ENCODE measurements around the gene SPATA20. TPM values are rescaled to one million over a fixed set of nuclear protein-coding genes. Genes with fewer than 3 reads are reported as not detected.

SPATA20 gene
- total and polyA plus RNA-seq, 2 of the 4 experiments (the other 2 are of a cell fraction) = 17.0 to 35.0 TPM

- in situ Hi-C loops (cut with MboI; ENCODE audit: low sequenced_read_pairs) (no loop called here), dilution Hi-C loops (cut with HindIII; ENCODE audit: low sequenced_read_pairs, unreplicated experiment) (no loop called here), intact Hi-C loops (cut with micrococcal nuclease) (no loop called here)
- POLR2A ChIA-PET (ENCODE audit: unreplicated experiment) = no interaction called here
- Histone ChIP-seq H2BK15ac (ENCODE audit: low read depth, low read length) (no peak overlapping the region), H3K23ac (ENCODE audit: low read depth, low read length) (no peak overlapping the region), H2AK5ac (ENCODE audit: low read depth, low read length) (no peak overlapping the region), H3K9me1 (ENCODE audit: insufficient read depth, low read length) (peaks cover 3% of the 10 kb centered on the region), H3K27me3 (ENCODE audit: control insufficient read depth, insufficient read depth, low read length) (peaks cover 8% of the 10 kb centered on the region), H2BK5ac (ENCODE audit: low read depth, low read length, poor library complexity, severe bottlenecking) (no peak overlapping the region), H3K79me1 (ENCODE audit: low read depth in 1 of 2, low read length in 2 of 2) (peaks cover 0 to 7% of the 10 kb centered on the region in 2 experiments; a peak in 2 of 4 replicates), H3K4ac (ENCODE audit: low read depth, low read length) (no peak overlapping the region), H3K14ac (replicated peaks; ENCODE audit: low read depth, low read length) (no peak overlapping the region), H3K18ac (ENCODE audit: low read depth, low read length) (no peak overlapping the region), H3K56ac (ENCODE audit: extremely low read depth, insufficient read depth, low read length) (no peak overlapping the region), H3K4me3 (ENCODE audit: insufficient read depth, low read depth, low read length) (no peak overlapping the region), H4K5ac (ENCODE audit: low read depth, low read length) (no peak overlapping the region), H4K20me1 (ENCODE audit: insufficient read depth, low read length) (no peaks in the 10 kb centered on the region; the same call in 1 of the 2 replicates), H3K4me1 (ENCODE audit: control insufficient read depth, insufficient read depth, low read length) (peaks cover 22% of the 10 kb centered on the region; the same call in 1 of the 2 replicates), H3K4me2 (ENCODE audit: low read depth, low read length) (no peak overlapping the region), H3K27ac (ENCODE audit: insufficient read depth, low read length) (no peak overlapping the region), H2BK20ac (ENCODE audit: low read depth, low read length) (no peak overlapping the region), H3K36me3 (ENCODE audit: control insufficient read depth, insufficient read depth, low read length) (no peaks in the 10 kb centered on the region), H4K91ac (ENCODE audit: insufficient read depth, low read depth, low read length) (no peak overlapping the region), H2AK9ac (replicated peaks; ENCODE audit: low read depth, low read length, poor library complexity) (no peak overlapping the region), H3K9me3 (ENCODE audit: control insufficient read depth, insufficient read depth, low read length) (no peaks in the 10 kb centered on the region), H3K9ac (ENCODE audit: low read depth, low read length) (no peak overlapping the region), H2AFZ (replicated peaks; ENCODE audit: low read length, poor library complexity) (no peak overlapping the region), H4K8ac (ENCODE audit: low read depth in 2 of 2, low read length in 2 of 2) (no peak overlapping the region), H2BK120ac (ENCODE audit: low read depth, low read length) (no peak overlapping the region)
- CTCF ChIA-PET = no interaction called here
- TF ChIP-seq CHD1 (IDR thresholded peaks at IDR 0.05; ENCODE audit: low read depth, low read length) = no peak
- DNase-seq = no peak
- 85% methylated on average over 4 of the region's 20 CpGs; no CpG with 5 or more reads in 1 of the 2 experiments for WGBS, 2 experiments (ENCODE audit: extremely low coverage in 2 of 2, insufficient read length in 1 of 2)
- no TSS peak for BruUV-seq (replicated peaks)
- no peak for ATAC-seq (ENCODE audit: low read depth)
Observed at GRCh38 chr17:50537721-50538548, 9.0 kb upstream of the SPATA20 start.
